ENCODE measurements around the gene MALRD1.

DNA sequence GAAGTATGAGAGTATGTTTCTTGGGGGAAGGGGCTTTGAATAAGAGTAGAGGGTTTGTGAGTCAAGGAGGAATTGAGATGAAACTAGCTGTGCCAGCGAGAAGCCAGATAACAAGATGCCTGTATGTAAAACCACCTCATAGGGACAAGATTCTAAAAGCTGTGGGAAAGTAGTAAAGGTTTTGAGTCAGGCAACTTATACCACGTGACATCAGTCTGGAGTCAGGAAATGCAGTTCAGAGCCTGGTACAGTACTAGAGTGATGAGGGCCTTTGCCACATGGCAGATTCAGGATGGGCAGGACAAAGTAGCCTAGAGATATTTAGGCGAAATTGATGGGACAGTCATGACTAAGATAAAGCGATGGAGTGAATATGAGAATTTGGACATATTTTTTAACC, 627.5 kb downstream of the MALRD1 start:
- TF ChIP-seq, protein P1, sequence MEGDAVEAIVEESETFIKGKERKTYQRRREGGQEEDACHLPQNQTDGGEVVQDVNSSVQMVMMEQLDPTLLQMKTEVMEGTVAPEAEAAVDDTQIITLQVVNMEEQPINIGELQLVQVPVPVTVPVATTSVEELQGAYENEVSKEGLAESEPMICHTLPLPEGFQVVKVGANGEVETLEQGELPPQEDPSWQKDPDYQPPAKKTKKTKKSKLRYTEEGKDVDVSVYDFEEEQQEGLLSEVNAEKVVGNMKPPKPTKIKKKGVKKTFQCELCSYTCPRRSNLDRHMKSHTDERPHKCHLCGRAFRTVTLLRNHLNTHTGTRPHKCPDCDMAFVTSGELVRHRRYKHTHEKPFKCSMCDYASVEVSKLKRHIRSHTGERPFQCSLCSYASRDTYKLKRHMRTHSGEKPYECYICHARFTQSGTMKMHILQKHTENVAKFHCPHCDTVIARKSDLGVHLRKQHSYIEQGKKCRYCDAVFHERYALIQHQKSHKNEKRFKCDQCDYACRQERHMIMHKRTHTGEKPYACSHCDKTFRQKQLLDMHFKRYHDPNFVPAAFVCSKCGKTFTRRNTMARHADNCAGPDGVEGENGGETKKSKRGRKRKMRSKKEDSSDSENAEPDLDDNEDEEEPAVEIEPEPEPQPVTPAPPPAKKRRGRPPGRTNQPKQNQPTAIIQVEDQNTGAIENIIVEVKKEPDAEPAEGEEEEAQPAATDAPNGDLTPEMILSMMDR (IDR thresholded peaks at IDR 0.05): no peak
- TF ChIP-seq POLR2A (IDR thresholded peaks at IDR 0.05): no peak

Data from uterus (tissue), 2 donors.